MM.1S (cell line): Measurements from ENCODE around the gene TPPP2.
A peak's percentile ranks its signal among the peaks of the same experiment; 100 is the strongest.

Experiments
- DNase-seq: peaks from one replicate; pipeline ENCODE4 v3.0.0-alpha.2; 2015
- H2AFZ ChIP-seq: fragments of 300-600 bp; sonication (generic); 2 replicates; pipeline ENCODE4 v1.6.0; 2016; ENCODE audit warnings: antibody characterized with exemption, low read length
- H3F3A ChIP-seq: fragments of 300-600 bp; sonication (generic); 2 replicates; pipeline ENCODE4 v1.6.1; 2016; ENCODE audit warnings: mild to moderate bottlenecking, antibody characterized with exemption, low read length, moderate library complexity, mixed read lengths; ENCODE audit not compliant: insufficient read depth
- H3K27ac ChIP-seq: fragments of 300-600 bp; sonication (generic); 2 replicates; pipeline ENCODE4 v1.5.1; 2016; ENCODE audit warnings: mild to moderate bottlenecking, low read length
- H3K27me3 ChIP-seq: fragments of 300-600 bp; sonication (generic); replicated peaks from 2 replicates; pipeline ENCODE4 v1.6.0; 2016; ENCODE audit warnings: low read length; ENCODE audit not compliant: insufficient read depth
- H3K36me3 ChIP-seq: fragments of 300-600 bp; sonication (generic); replicated peaks from 2 replicates; pipeline ENCODE4 v1.6.1; 2016; ENCODE audit warnings: mild to moderate bottlenecking, low read length, mixed read lengths; ENCODE audit not compliant: insufficient read depth
- H3K4me1 ChIP-seq: fragments of 300-600 bp; sonication (generic); 2 replicates; pipeline ENCODE4 v1.6.1; 2016; ENCODE audit warnings: low read length, mixed read lengths
- H3K4me2 ChIP-seq: fragments of 300-600 bp; sonication (generic); 2 replicates; pipeline ENCODE4 v1.6.0; 2016; ENCODE audit warnings: low read depth, low read length
- H3K4me3 ChIP-seq: fragments of 300-600 bp; sonication (generic); 2 replicates; pipeline ENCODE4 v1.5.1; 2016; ENCODE audit warnings: low read length, mixed read lengths
- H3K79me2 ChIP-seq: fragments of 300-600 bp; sonication (generic); 2 replicates; pipeline ENCODE4 v1.6.1; 2016; ENCODE audit warnings: mixed run types, low read length, mixed read lengths
- H3K9ac ChIP-seq: fragments of 300-600 bp; sonication (generic); 2 replicates; pipeline ENCODE4 v1.6.1; 2016; ENCODE audit warnings: low read length, mixed read lengths
- H3K9me2 ChIP-seq: fragments of 300-600 bp; sonication (generic); replicated peaks from 2 replicates; pipeline ENCODE4 v1.6.1; 2016; ENCODE audit warnings: mild to moderate bottlenecking, low read length, mixed read lengths; ENCODE audit not compliant: insufficient read depth
- H3K9me3 ChIP-seq: fragments of 300-600 bp; sonication (generic); replicated peaks from 2 replicates; pipeline ENCODE4 v1.6.1; 2016; ENCODE audit warnings: mild to moderate bottlenecking, low read length, mixed read lengths; ENCODE audit not compliant: insufficient read depth
- H4K20me1 ChIP-seq: fragments of 300-600 bp; sonication (generic); 2 replicates; pipeline ENCODE4 v1.6.1; 2016; ENCODE audit warnings: mild to moderate bottlenecking, low read length, moderate library complexity, mixed read lengths; ENCODE audit not compliant: insufficient read depth
- EZH2 ChIP-seq: fragments of 300-600 bp; sonication (generic); optimal IDR thresholded peaks from 2 replicates; pipeline ENCODE3; 2017; ENCODE audit warnings: low read depth, mild to moderate bottlenecking, antibody characterized with exemption, low read length, mixed read lengths
- EZH2phosphoT487 ChIP-seq: fragments of 300-600 bp; sonication (generic); IDR thresholded peaks from 2 replicates; pipeline ENCODE4 v1.6.1; 2018; ENCODE audit warnings: antibody characterized with exemption, low read length
- TF ChIP-seq, protein P1 (sequence below): fragments of 300-600 bp; sonication (generic); IDR thresholded peaks from 2 replicates; pipeline ENCODE4 v1.5.1; 2016; ENCODE audit warnings: antibody characterized with exemption, low read length, mixed read lengths

TPPP2 gene

DNA sequence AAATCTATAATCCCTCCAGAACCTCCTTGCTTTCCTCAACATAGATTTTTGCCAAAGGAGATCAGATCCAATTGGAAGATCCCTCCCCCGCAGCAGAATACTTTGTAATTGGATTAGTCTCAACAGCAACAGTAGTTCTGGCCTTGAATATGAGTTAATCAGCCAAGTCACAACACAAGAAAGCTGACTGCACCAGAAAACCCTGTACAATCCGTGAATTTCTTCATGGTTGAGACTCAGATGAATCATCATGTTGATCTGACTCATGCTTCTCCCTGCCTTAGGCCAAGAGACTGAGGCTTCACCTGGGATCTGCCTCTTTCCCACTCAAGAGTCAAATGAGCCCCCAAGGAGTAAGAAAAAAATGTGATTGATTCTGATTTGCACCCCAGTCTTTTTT, 43.2 kb upstream of the TPPP2 start:
- peaks cover 15% of the 10 kb centered on the region for H3K79me2 ChIP-seq
- DNase-seq, result no peak
- no peaks in the 10 kb centered on the region for H3F3A ChIP-seq
- no peaks in the 10 kb centered on the region for H3K4me1 ChIP-seq
- H3K36me3 ChIP-seq, result no peaks in the 10 kb centered on the region
- TF ChIP-seq EZH2phosphoT487 (no peak), EZH2 (no peak)
- TF ChIP-seq, protein P1, sequence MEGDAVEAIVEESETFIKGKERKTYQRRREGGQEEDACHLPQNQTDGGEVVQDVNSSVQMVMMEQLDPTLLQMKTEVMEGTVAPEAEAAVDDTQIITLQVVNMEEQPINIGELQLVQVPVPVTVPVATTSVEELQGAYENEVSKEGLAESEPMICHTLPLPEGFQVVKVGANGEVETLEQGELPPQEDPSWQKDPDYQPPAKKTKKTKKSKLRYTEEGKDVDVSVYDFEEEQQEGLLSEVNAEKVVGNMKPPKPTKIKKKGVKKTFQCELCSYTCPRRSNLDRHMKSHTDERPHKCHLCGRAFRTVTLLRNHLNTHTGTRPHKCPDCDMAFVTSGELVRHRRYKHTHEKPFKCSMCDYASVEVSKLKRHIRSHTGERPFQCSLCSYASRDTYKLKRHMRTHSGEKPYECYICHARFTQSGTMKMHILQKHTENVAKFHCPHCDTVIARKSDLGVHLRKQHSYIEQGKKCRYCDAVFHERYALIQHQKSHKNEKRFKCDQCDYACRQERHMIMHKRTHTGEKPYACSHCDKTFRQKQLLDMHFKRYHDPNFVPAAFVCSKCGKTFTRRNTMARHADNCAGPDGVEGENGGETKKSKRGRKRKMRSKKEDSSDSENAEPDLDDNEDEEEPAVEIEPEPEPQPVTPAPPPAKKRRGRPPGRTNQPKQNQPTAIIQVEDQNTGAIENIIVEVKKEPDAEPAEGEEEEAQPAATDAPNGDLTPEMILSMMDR, result no peak
- no peaks in the 10 kb centered on the region for H3K9me2 ChIP-seq
- H3K9me3 ChIP-seq, result no peaks in the 10 kb centered on the region
- H4K20me1 ChIP-seq, result no peaks in the 10 kb centered on the region
- no peak overlapping the region for H3K9ac ChIP-seq
- H3K27me3 ChIP-seq, result no peaks in the 10 kb centered on the region
- H3K4me3 ChIP-seq, result no peak overlapping the region
- H3K4me2 ChIP-seq, result no peak overlapping the region
- H2AFZ ChIP-seq, result no peak overlapping the region
- H3K27ac ChIP-seq, result no peak overlapping the region

DNA sequence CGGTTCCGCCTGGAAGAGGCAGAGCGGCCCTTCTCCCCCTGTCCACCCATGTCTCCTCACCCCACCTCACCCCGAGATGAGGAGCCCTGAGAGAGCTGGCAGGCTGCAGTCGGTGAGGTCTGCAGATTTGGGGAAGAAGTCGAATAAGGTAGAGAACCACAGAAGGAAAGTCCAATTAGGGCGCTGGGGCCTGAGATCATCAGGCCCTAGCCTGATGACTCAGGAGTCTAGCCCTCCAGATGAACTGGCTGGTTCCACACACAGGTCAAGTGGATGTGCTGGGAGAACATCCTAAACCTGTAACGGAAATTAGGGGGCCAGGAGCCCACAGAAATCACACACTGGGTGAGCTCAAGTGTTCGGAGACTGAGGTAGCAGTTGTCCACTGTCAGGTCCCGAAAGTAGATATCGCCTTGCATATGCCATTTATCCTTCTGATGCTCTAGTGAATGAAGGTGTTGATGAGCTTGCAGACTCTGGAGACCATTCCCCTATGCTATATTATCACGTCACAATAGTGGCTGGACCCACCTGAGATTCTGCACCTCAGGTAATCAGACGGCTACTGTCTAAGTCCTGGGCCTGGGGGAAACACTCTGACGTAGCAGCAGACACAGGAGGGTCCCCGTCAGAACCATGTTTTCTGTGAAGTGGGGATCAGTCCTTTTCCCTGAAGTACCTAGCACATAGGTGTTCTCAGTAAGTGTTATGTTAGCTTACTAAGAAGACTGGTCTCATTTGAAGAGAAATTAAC, 41.1 kb upstream of the TPPP2 start:
- H2AFZ ChIP-seq, result 0 out of 2 replicates have a peak overlapping the region, but pooled peaks have one; percentile 45
- H3K9me3 ChIP-seq, result no peaks in the 10 kb centered on the region
- H3K4me2 ChIP-seq, result peak overlapping the region; percentile 54
- H4K20me1 ChIP-seq, result no peaks in the 10 kb centered on the region
- H3K4me3 ChIP-seq, result peak overlapping the region; percentile 17; the same call in 1 of the 2 replicates
- H3K27ac ChIP-seq, result no peak overlapping the region
- H3K4me1 ChIP-seq, result no peaks in the 10 kb centered on the region
- no peaks in the 10 kb centered on the region for H3K27me3 ChIP-seq
- TF ChIP-seq, protein P1, result no peak
- TF ChIP-seq EZH2phosphoT487 (no peak), EZH2 (no peak)
- H3K36me3 ChIP-seq, result no peaks in the 10 kb centered on the region
- no peaks in the 10 kb centered on the region for H3F3A ChIP-seq
- peaks cover 17% of the 10 kb centered on the region for H3K79me2 ChIP-seq
- no peaks in the 10 kb centered on the region for H3K9me2 ChIP-seq
- no peak overlapping the region for H3K9ac ChIP-seq
- no peak for DNase-seq

DNA sequence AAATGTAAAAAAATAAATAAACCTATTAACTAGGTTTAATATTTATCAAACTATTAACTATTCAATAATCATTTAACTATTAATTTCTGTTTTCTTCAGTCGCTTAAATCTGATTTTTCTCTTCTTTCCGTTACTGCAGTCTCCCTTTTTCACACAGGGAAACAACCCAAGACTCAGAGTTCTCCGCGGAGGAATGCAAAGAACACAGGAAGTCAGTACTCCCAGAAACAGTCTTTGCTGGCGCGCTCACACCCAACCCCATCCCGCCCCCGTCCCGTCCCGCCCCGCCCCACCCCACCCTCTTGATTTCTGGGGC, 40.6 kb upstream of the TPPP2 start:
- no peak for DNase-seq
- no peaks in the 10 kb centered on the region for H4K20me1 ChIP-seq
- no peaks in the 10 kb centered on the region for H3K4me1 ChIP-seq
- no peaks in the 10 kb centered on the region for H3K36me3 ChIP-seq
- no peak overlapping the region for H3K27ac ChIP-seq
- H3K79me2 ChIP-seq, result peaks cover 17% of the 10 kb centered on the region
- H3K27me3 ChIP-seq, result no peaks in the 10 kb centered on the region
- H3K9me3 ChIP-seq, result no peaks in the 10 kb centered on the region
- no peaks in the 10 kb centered on the region for H3K9me2 ChIP-seq
- H3F3A ChIP-seq, result no peaks in the 10 kb centered on the region
- TF ChIP-seq EZH2phosphoT487 (no peak), EZH2 (no peak)
- TF ChIP-seq, protein P1, result no peak
- H3K4me2 ChIP-seq, result peak overlapping the region; percentile 54
- H3K4me3 ChIP-seq, result peak overlapping the region; percentile 17; the same call in 1 of the 2 replicates
- no peak overlapping the region; the same call in 1 of the 2 replicates for H3K9ac ChIP-seq
- no peak overlapping the region for H2AFZ ChIP-seq
